Smooth muscle cell (in vitro differentiated cells): ENCODE measurements around the gene CCDC187. TPM values are rescaled to one million over a fixed set of nuclear protein-coding genes. Genes with fewer than 3 reads are reported as not detected.
"Not testable (repeated sequence)": the region's sequence is repeated elsewhere in the genome, so short reads cannot be mapped to it uniquely, and the experiment has no call there.

Experiments used
- DNase-seq: peaks from one replicate; lab custom pipeline; 2025; ENCODE audit not compliant: unreplicated experiment; lab: John Stamatoyannopoulos, UW
- H2AFZ ChIP-seq: fragments of 200-600 bp; sonication (generic); 2 replicates; pipeline ENCODE4 v1.6.0; 2016; ENCODE audit warnings: antibody characterized with exemption, low read depth, mild to moderate bottlenecking
- H3F3A ChIP-seq: fragments of 200-600 bp; sonication (generic); 2 replicates; pipeline ENCODE4 v1.6.0; 2017; ENCODE audit warnings: antibody characterized with exemption, low read depth
- H3K27ac ChIP-seq: fragments of 200-600 bp; sonication (generic); 2 replicates; pipeline ENCODE4 v1.5.1; 2016; ENCODE audit warnings: low read depth, mild to moderate bottlenecking
- H3K27me3 ChIP-seq: fragments of 200-600 bp; sonication (generic); 2 replicates; pipeline ENCODE4 v1.6.1; 2016; ENCODE audit warnings: low read depth, mild to moderate bottlenecking
- H3K36me3 ChIP-seq: fragments of 200-600 bp; sonication (generic); 2 replicates; pipeline ENCODE4 v1.5.1; 2016; ENCODE audit warnings: low read depth
- H3K4me1 ChIP-seq: fragments of 200-600 bp; sonication (generic); 2 replicates; pipeline ENCODE4 v1.5.1; 2016; ENCODE audit warnings: low read depth
- H3K4me2 ChIP-seq: fragments of 200-600 bp; sonication (generic); 2 replicates; pipeline ENCODE4 v1.6.0; 2016; ENCODE audit warnings: mild to moderate bottlenecking
- H3K4me3 ChIP-seq: fragments of 200-600 bp; sonication (generic); 2 replicates; pipeline ENCODE4 v1.5.1; 2016; ENCODE audit warnings: mild to moderate bottlenecking
- H3K79me2 ChIP-seq: fragments of 200-600 bp; sonication (generic); 2 replicates; pipeline ENCODE4 v1.6.0; 2016; ENCODE audit warnings: low read depth, mild to moderate bottlenecking
- H3K9ac ChIP-seq: fragments of 200-600 bp; sonication (generic); 2 replicates; pipeline ENCODE4 v1.6.0; 2016; ENCODE audit warnings: low read depth
- H3K9me3 ChIP-seq: fragments of 200-600 bp; sonication (generic); replicated peaks from 2 replicates; pipeline ENCODE4 v1.5.1; 2016; ENCODE audit warnings: low read depth
- H4K20me1 ChIP-seq: fragments of 200-600 bp; sonication (generic); 2 replicates; pipeline ENCODE4 v1.6.0; 2016; ENCODE audit warnings: low read depth
- WGBS: methylation state at CpG from one replicate; pipeline ENCODE4 v1.1.7; 2016; ENCODE audit warnings: low lambda C conversion rate; 5-methylcytosine and 5-hydroxymethylcytosine counted together
- polyA plus RNA-seq: library from polyadenylated mRNA; unstranded; fragments of >200 nt; fragmentation: Nextera tagmentation; extraction: Ambion mirVana; gene quantifications from 2 replicates; pipeline ENCODE4 v1.2.1, GENCODE V29; 2016
- total RNA-seq: library from RNA; depleted of rRNA; stranded (reverse); fragments of >200 nt; gene quantifications from 2 replicates; pipeline ENCODE4 v1.2.3, GENCODE V29; 2014
- TF ChIP-seq, protein P1 (sequence below): fragments of 200-600 bp; sonication (generic); IDR thresholded peaks from 2 replicates; pipeline ENCODE4 v1.5.1; 2017; ENCODE audit warnings: borderline replicate concordance, mild to moderate bottlenecking, antibody characterized with exemption; ENCODE audit not compliant: insufficient read depth, poor library complexity, severe bottlenecking

Gene CCDC187
- total and polyA plus RNA-seq, 2 experiments from 2014 or later: 0.10 TPM; not detected in 1

- Histone ChIP-seq H3K79me2 (peaks cover 8% of the 10 kb centered on the region), H4K20me1 (peaks cover 5% of the 10 kb centered on the region), H3K27ac (no peak overlapping the region), H3K27me3 (no peaks in the 10 kb centered on the region), H3K9me3 (no peaks in the 10 kb centered on the region), H3F3A (peaks cover 6% of the 10 kb centered on the region), H3K9ac (no peak overlapping the region), H3K36me3 (no peaks in the 10 kb centered on the region), H3K4me2 (no peak overlapping the region), H3K4me3 (no peak overlapping the region), H2AFZ (no peak overlapping the region), H3K4me1 (peaks cover 18% of the 10 kb centered on the region)
- 92% methylated on average over 17 of the region's 17 CpGs for WGBS
- TF ChIP-seq, protein P1, sequence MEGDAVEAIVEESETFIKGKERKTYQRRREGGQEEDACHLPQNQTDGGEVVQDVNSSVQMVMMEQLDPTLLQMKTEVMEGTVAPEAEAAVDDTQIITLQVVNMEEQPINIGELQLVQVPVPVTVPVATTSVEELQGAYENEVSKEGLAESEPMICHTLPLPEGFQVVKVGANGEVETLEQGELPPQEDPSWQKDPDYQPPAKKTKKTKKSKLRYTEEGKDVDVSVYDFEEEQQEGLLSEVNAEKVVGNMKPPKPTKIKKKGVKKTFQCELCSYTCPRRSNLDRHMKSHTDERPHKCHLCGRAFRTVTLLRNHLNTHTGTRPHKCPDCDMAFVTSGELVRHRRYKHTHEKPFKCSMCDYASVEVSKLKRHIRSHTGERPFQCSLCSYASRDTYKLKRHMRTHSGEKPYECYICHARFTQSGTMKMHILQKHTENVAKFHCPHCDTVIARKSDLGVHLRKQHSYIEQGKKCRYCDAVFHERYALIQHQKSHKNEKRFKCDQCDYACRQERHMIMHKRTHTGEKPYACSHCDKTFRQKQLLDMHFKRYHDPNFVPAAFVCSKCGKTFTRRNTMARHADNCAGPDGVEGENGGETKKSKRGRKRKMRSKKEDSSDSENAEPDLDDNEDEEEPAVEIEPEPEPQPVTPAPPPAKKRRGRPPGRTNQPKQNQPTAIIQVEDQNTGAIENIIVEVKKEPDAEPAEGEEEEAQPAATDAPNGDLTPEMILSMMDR: no peak
- no peak for DNase-seq
These were observed 19.5 kb upstream of the CCDC187 start for GRCh38 chr9:136323371-136323789.

- no peak overlapping the region for H2AFZ ChIP-seq
These were observed 18.9 kb upstream of the CCDC187 start for GRCh38 chr9:136322756-136323330.

GRCh38 chr9:136321561-136321960 lies 17.7 kb upstream of the CCDC187 start:
- no peak for DNase-seq
- Histone ChIP-seq H3K9ac (no peak overlapping the region), H4K20me1 (no peaks in the 10 kb centered on the region), H3K9me3 (no peaks in the 10 kb centered on the region), H3K27ac (no peak overlapping the region), H3F3A (peaks cover under 1% of the 10 kb centered on the region), H3K4me2 (no peak overlapping the region), H3K36me3 (no peaks in the 10 kb centered on the region), H3K27me3 (no peaks in the 10 kb centered on the region), H3K79me2 (no peaks in the 10 kb centered on the region), H3K4me3 (no peak overlapping the region), H2AFZ (no peak overlapping the region), H3K4me1 (peaks cover 9% of the 10 kb centered on the region)
- 85% methylated on average over 19 of the region's 19 CpGs for WGBS
- TF ChIP-seq, protein P1: no peak

More at GRCh38 chr9:136322756-136323330, 18.9 kb upstream of the CCDC187 start:
- no peaks in the 10 kb centered on the region for H3K27me3 ChIP-seq
- 91% methylated on average over 23 of the region's 23 CpGs for WGBS
- H3K4me3 ChIP-seq: no peak overlapping the region
- peaks cover 14% of the 10 kb centered on the region for H3K4me1 ChIP-seq
- H3K9ac ChIP-seq: no peak overlapping the region
- peaks cover 2% of the 10 kb centered on the region for H3K79me2 ChIP-seq
- no peak for DNase-seq
- TF ChIP-seq, protein P1: no peak
- no peaks in the 10 kb centered on the region for H3K9me3 ChIP-seq
- no peaks in the 10 kb centered on the region for H4K20me1 ChIP-seq
- H3K27ac ChIP-seq: no peak overlapping the region
- no peaks in the 10 kb centered on the region for H3K36me3 ChIP-seq
- H3F3A ChIP-seq: peaks cover 6% of the 10 kb centered on the region
- no peak overlapping the region for H3K4me2 ChIP-seq

DNA sequence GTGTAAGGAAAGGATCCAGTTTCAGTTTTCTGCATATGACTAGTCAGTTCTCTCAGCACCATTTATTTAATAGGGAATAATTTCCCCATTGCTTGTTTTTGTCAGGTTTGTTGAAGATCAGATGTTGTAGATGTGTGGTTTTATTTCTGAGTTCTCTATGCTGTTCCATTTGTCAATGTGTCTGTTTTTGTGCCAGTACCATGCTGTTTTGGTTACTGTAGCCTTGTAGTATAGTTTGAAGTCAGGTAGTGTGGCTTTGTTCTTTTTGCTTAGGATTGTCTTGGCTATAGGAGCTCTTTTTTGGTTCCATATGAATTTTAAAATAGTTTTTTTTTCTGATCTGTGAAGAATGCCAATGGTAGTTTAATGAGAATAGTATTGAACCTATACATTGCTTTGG lies 17.1 kb upstream of the CCDC187 start:
- not testable (repeated sequence) for H4K20me1 ChIP-seq, H3K27me3 ChIP-seq, H3K9me3 ChIP-seq, H3K4me2 ChIP-seq, H3K4me3 ChIP-seq, H3K36me3 ChIP-seq, H3K27ac ChIP-seq, H2AFZ ChIP-seq, H3K79me2 ChIP-seq, H3K9ac ChIP-seq, DNase-seq, H3F3A ChIP-seq, H3K4me1 ChIP-seq

GRCh38 chr9:136319955-136320354 lies 16.1 kb upstream of the CCDC187 start:
- not testable (repeated sequence) for H3K4me2 ChIP-seq, H3K79me2 ChIP-seq, H3K4me1 ChIP-seq, H3K4me3 ChIP-seq, H3K36me3 ChIP-seq, H3K27ac ChIP-seq, H4K20me1 ChIP-seq, DNase-seq, H2AFZ ChIP-seq, H3K9me3 ChIP-seq, H3K27me3 ChIP-seq, H3F3A ChIP-seq, H3K9ac ChIP-seq
- WGBS: 94% methylated on average over 3 of the region's 3 CpGs

DNA sequence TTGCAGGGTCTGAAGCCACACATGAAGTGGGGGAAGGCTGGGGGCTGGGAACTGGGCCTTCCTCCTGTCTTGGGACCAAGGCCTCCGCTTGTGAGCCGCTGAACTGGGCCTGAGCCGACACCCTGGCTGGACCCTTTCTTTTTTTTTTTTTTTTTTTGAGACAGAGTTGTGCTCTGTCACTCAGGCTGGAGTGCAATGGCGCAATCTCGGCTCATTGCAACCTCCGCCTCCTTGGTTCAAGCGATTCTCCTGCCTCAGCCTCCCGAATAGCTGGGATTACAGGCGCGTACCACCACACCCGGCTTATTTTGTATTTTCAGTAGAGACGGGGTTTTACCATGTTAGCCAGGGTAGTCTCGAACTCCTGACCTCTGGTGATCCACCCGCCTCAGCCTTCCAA lies 15.3 kb upstream of the CCDC187 start:
- H3F3A ChIP-seq, H2AFZ ChIP-seq, H3K4me1 ChIP-seq, H3K36me3 ChIP-seq, H4K20me1 ChIP-seq, H3K79me2 ChIP-seq, H3K9ac ChIP-seq, H3K27me3 ChIP-seq, H3K9me3 ChIP-seq, H3K4me2 ChIP-seq, DNase-seq, H3K27ac ChIP-seq, H3K4me3 ChIP-seq: not testable (repeated sequence)
- WGBS: 95% methylated on average over 11 of the region's 14 CpGs
